ENCODE measurements around the gene SPTB. TPM values are rescaled to one million over a fixed set of nuclear protein-coding genes. Genes with fewer than 3 reads are reported as not detected.
A peak's percentile ranks its signal among the peaks of the same experiment; 100 is the strongest.

Gene SPTB
- total RNA-seq, 1 experiment from 2014 or later = 2.3 TPM

GRCh38 chr14:64736271-64737169, 143.2 kb downstream of the SPTB start:
- Histone ChIP-seq H2BK120ac (ENCODE audit: low read depth, low read length, poor library complexity, severe bottlenecking) (no peak overlapping the region), H2AFZ (ENCODE audit: low read length) (no peak overlapping the region), H3K18ac (ENCODE audit: insufficient read length, low read depth, low read length) (no peak overlapping the region), H3K4me1 (ENCODE audit: insufficient read depth, low read length) (no peaks in the 10 kb centered on the region; the same call in 1 of the 2 replicates), H3K27me3 (ENCODE audit: insufficient read depth, low read length) (no peaks in the 10 kb centered on the region), H3K9me3 (ENCODE audit: control insufficient read depth, low read depth, low read length) (no peaks in the 10 kb centered on the region), H3K27ac (ENCODE audit: insufficient read length, low read depth, low read length) (no peak overlapping the region), H4K20me1 (ENCODE audit: control insufficient read depth, insufficient read depth, insufficient read length) (no peaks in the 10 kb centered on the region), H2AK5ac (ENCODE audit: insufficient read length, low read length) (no peak overlapping the region), H3K23ac (ENCODE audit: insufficient read length, low read depth, low read length) (no peak overlapping the region), H2BK12ac (ENCODE audit: insufficient read length, low read depth, low read length) (no peak overlapping the region), H4K5ac (ENCODE audit: insufficient read length, low read depth, low read length) (no peak overlapping the region), H3K14ac (ENCODE audit: insufficient read depth, low read length) (peak overlapping the region; percentile 31; the same call in 1 of the 2 replicates), H2BK5ac (ENCODE audit: insufficient read length, low read length) (no peak overlapping the region), H4K91ac (ENCODE audit: insufficient read length, low read depth, low read length) (no peak overlapping the region), H3K79me2 (ENCODE audit: insufficient read depth, low read length) (no peaks in the 10 kb centered on the region), H3K23me2 (ENCODE audit: insufficient read length, low read depth, low read length, poor library complexity, severe bottlenecking) (no peaks in the 10 kb centered on the region), H3K4ac (ENCODE audit: low read depth, low read length) (no peak overlapping the region), H2BK20ac (ENCODE audit: low read depth, low read length, poor library complexity, severe bottlenecking) (no peak overlapping the region), H3T11ph (ENCODE audit: low read length) (no peak overlapping the region), H3K4me2 (ENCODE audit: insufficient read depth, insufficient read length, low read length) (no peak overlapping the region), H3K9ac (ENCODE audit: extremely low read depth, insufficient read length, low read length) (no peak overlapping the region), H3K79me1 (ENCODE audit: insufficient read depth, low read depth, low read length, poor library complexity, severe bottlenecking) (no peaks in the 10 kb centered on the region), H4K8ac (replicated peaks; ENCODE audit: insufficient read length, low read depth, low read length) (no peak overlapping the region), H3K56ac (ENCODE audit: insufficient read length, low read depth, low read length) (no peak overlapping the region), H2BK15ac (ENCODE audit: low read depth, low read length) (no peak overlapping the region)
- peak; percentile 53 for DNase-seq
- WGBS (ENCODE audit: extremely low coverage, insufficient read length, low lambda C conversion rate) = no CpG with 5 or more reads among the region's 28 CpGs
- peak; percentile 38; the same call in 2 of the 3 replicates for TF ChIP-seq CTCF (conservative IDR thresholded peaks at IDR 0.05)
- H3K9me3 Mint-ChIP-seq = no peaks in the 10 kb centered on the region
- no peaks in the 10 kb centered on the region for H3K27me3 Mint-ChIP-seq (ENCODE audit: low read depth)
- no peak overlapping the region for H3K4me3 Mint-ChIP-seq
- peaks cover 11 to 15% of the 10 kb centered on the region in 2 experiments; a peak in 3 of 4 replicates for H3K4me1 Mint-ChIP-seq
- H3K27ac Mint-ChIP-seq = no peak overlapping the region; a peak in 1 of 7 replicates
- H3K36me3 Mint-ChIP-seq (ENCODE audit: insufficient read depth in 1 of 3, low read depth in 3 of 3) = peaks cover 24 to 54% (median 46%) of the 10 kb centered on the region in 3 experiments; a peak in 6 of 7 replicates
